GM19193 (cell line): ENCODE measurements around the gene APOBEC3G.

ENCODE experiments used
- POLR2A ChIP-seq: IDR thresholded peaks from 4 replicates; pipeline ENCODE4 v1.6.1; 2011; ENCODE audit not compliant: insufficient read depth, insufficient read length; ENCODE audit errors: extremely low read depth

The APOBEC3G gene

DNA sequence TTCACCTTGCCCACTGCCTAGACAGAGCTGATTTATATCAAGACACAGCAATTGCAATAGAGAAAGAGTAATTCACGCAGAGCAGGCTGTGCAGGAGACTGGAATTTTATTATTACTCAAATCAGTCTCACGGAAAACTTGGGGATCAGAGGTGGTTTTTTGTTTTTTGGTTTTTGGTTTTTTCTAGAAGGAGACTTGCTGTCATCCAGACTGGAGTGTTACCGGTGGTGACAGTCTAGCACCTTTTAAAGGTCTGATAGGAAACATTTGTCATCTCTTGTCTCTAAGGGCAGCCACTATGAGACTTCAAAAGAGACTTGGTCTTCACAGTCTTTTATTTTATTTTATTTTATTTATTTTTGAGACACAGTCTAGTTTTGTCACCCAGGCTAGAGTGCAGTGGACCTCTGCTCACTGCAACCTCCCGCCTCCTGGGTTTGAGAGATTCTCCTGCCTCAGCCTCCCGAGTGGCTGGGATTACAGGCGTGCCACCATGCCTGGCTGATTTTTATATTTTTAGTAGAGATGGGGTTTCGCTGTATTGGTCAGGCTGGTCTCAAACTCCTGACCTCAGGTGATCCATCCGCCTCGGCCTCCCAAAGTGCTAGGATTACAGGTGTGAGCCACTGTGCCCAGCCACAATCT, 39.0 kb downstream of the APOBEC3G start:
- TF ChIP-seq POLR2A, result no peak

DNA sequence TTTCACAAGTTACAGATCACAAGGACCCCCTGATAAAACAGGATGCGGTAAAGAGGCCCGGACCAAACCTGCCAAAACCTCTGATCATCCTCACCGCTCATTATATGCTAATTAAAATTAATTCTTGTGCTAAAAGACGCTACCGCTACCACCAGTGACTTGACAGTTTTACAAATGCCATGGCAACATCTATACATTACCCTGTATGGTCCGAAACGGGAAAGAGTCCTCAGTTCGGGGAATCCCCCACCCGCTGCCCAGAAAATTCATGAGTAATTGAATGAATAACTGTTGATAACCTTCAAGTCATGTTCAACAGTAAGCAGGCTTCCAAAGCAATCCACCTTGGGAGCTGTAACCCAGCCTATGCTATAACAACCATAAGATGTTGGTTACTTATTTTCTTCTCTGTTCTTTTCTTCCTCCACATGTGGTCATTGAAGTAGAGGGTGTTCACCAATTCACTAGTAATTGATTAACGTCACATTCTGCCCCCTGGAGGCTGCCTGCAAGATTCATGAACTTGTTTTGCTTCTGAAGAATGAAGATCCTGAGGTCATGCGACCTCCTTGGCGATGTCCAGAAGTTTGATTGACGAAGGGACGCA, 40.6 kb downstream of the APOBEC3G start:
- TF ChIP-seq POLR2A, result no peak

DNA sequence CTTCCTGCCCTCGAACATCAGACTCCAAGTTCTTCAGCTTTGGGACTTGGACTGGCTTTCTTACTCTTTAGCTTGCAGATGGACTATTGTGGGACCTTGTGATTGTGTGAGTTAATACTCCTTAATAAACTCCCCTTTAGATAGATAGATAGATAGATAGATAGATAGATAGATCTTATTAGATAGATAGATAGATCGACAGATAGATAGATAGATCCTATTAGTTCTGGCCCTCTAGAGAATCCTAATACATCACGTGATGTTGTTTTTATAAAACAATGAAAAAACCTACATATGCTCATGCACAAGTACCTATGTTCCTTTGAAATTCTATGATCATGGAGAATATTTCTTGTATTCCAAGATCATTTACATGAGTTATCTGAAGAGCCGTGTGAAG, 43.9 kb downstream of the APOBEC3G start:
- TF ChIP-seq POLR2A, result no peak

DNA sequence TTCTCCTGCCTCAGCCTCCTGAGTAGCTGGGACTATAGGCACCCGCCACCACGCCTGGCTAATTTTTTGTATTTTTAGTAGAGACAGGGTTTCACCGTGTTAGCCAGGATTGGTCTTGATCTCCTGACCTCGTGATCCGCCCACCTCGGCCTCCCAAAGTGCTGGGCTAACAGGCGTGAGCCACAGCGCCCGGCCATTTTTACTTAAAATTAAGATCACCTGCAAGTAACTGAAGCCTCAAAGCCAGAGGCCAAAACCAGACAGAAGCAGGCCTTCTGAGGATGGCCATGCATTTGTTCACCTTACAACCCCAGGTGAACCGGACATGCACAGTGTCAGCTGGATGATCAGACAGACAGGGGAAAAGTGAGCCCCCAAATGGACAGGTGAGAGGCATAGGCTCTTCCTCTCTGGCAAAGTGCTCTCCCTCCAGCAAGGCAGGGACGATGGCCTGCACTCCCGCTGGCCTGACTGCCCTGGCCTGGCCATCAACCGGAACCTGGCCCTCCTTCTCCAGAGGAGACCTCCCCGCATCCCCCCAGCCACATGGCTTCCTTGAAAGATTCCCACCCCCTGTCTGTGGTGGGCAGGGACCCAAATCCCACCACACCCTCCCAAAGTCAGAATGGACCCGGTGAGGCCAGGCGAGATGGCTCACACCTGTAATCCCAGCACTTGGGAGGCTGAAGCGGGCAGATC, 45.8 kb downstream of the APOBEC3G start:
- no peak for TF ChIP-seq POLR2A

DNA sequence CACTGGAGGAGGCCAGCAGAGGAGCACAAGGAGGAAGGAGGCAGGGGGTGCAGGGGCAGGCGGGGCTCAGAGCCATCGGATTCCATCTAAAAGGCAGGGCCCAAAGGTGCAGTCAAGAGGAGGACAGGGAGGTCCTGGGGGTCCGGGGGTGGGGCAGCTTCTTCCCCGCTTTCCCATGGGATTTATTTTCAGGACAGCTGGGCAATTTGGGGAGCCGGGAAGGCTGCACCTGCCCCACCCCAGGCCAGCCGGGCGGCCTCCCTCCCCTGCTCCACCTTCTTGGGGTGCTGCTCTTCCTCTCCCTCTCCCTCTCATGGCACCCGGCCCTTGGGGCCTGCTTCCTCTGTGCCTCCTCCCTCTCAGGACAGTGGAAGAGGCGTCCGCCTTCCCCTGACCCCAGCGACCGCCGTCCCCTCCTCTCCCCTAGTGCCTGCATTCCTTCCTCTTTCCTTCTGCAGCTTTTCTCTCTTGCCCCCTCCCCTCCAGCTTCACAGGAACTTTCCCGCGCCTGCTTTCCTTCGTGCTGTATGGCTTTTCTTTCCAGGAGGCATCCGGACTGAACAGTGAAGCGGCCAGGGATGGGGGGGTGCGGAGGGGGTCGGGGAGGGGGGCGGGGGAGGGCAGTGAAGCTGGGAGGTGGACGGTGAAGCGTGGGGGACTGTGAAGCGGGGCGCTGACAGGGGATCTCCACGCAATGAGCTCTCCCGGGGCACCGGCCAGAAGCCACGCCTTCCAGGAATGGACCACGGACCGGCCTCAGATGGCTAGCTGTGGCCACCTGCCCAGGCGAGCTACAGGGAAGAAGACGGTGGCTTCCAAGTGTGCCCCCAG, 46.9 kb downstream of the APOBEC3G start:
- TF ChIP-seq POLR2A, result no peak

DNA sequence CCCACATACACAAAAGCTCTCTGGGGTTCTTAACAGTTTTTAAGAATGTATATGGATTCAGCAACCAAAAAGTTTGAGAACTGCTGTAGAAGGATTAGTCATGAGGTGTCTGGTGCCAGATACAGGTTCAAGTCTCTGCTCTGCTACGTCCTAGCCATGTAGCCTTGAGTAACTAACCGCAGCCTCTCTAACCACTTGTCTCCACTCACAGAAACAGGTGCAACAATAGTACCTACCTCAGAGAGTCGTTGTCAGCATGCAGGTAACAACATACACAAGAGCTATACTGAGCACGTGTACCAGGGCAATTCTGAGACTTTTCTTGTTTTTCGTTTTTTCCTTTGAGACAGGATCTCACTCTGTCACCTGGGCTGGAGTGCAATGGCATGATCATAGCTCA, 48.5 kb downstream of the APOBEC3G start:
- TF ChIP-seq POLR2A, result no peak

DNA sequence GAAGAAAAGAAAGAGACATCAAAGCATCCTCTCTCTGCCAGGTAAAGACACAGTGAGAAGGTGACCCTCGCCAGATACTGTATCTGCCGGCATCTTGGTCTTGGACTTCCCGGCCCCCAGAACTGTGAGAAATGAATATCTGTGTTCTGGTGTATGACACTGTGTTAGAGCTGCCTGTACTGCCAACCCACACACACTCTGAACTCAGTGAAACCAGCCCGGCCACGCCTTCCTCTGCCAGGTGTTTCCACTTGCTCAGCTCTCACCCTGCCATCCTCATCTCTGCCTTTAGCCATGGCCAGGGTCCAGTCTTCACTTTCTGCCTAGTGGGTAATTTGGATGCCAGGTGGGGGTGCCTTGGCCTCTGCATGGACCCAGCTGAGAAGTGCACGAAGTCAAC, 51.4 kb downstream of the APOBEC3G start:
- TF ChIP-seq POLR2A, result no peak

DNA sequence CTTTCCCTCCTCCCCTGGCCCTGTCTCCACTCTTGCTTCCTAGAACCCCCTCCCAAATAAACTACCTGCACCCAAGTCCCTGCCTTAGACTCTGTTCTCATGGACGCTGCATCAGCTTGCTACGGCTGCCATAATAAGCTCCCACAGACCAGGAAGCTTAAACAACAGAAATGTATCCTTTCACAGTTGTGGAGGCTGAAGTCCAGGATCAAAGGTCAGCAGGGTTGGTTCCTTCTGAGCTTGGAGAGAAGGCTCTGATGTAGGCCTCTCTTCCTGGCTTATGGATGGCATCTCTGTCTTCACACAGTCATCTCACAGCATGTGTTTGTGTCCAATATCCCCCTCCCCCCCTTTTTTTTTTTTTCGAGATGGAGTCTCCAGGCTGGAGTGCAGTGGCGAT, 52.0 kb downstream of the APOBEC3G start:
- no peak for TF ChIP-seq POLR2A

DNA sequence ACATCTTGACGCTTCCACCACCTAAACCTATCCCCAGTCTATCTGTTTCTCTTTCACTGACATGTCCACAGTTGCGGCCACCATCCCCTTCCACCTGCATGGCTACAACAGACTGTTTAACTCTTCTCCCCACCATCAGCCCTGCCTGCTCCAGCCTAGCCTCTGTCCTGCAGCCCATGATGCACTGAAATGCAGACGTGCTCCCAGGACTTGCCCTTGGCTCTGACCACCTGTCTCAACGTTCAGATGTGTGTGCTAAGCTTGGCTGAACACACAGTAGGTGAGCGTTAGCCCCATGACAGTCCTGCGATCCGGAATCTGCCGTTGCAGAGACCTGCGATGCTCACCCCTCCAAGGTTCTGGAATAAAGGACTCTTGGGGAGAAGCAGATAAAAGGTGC, 52.7 kb downstream of the APOBEC3G start:
- TF ChIP-seq POLR2A, result no peak

DNA sequence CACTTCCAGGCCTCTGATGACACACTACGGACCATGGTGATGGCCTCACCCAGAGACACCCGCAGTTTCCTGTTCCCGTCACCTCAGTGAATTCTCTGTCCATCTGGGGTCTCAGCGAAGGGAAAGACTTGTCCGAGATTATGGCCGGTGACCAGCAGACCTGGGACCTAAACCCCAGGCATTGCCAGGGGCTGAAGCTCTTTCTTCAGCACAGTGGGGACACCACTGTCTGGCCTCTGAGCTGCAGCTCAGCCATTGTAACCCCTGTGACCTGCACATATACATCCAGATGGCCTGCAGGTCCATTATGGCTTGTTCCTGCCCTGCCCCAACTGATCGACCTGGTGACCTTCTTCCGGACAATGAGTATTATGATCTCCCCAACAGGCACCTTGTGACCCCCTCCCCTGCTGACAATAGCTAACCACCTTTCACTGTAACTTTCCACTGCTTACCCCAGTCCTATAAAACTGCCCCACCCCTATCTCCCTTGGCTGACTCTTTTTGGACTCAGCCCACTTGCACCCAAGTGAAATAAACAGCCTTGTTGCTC, 53.2 kb downstream of the APOBEC3G start:
- no peak for TF ChIP-seq POLR2A

DNA sequence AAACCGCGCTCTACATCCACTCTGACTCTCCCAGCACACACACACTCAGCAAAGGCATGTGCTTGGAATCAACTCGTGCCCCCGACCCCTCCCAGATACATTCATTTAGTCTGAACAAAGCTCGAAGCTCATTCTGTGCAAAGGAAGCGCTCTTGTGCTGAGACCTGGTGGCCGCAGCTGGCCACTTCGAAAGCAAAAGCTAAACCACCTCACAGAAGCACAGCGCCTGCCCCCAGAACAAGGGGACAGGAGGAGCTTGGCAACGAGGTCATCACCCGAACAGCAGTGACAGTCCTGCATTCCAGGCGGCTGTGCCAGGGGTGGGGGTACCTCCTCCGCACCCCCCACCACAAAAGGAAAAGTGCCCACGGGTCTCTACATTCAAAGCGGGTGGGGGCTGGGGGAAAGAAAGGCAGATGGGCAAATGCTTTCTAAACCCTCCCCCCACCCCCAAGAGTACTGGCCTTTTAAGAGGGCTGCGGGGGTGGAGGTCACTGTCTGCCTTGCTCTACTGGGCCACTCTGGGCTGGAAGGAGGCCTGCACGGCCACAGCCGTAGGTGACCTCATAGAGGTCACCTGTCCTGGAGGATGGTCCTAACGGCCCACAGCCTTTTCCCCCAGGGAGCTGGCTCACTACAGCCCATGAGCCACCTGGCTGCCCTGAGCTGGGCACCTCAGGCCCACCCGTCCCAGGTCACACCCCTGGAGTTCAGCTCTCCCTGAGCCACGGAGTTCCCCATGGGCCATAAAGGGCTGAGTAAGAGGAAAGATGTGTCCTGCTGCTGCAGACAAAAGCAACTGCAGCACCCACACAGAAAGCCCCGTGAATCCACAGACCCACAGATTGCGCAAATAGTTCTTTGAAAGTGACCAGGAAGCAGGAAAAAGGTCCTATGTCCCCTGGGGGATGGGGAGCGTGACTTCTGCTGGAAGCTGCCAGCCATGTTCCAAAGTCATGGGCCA, 54.1 kb downstream of the APOBEC3G start:
- TF ChIP-seq POLR2A, result no peak

DNA sequence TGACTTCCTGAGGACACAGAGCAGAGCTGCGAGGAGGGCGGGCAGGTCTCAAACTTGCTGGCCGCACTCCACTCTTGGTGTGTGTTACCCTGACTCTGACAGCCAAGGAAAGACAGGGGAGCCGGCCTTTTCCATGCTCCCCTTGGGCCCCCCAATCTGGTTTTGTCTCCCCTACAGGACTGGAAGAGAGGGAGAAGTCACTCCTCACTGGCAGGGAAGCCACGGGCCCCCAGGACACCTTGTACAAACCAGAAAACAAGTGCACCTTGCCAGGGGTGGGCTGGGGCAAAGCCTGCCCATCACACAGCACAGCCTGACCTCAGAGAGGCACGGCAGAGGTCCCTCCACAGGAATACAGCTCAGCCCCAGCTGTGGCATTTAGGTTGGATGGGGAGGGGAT, 55.2 kb downstream of the APOBEC3G start:
- no peak for TF ChIP-seq POLR2A

DNA sequence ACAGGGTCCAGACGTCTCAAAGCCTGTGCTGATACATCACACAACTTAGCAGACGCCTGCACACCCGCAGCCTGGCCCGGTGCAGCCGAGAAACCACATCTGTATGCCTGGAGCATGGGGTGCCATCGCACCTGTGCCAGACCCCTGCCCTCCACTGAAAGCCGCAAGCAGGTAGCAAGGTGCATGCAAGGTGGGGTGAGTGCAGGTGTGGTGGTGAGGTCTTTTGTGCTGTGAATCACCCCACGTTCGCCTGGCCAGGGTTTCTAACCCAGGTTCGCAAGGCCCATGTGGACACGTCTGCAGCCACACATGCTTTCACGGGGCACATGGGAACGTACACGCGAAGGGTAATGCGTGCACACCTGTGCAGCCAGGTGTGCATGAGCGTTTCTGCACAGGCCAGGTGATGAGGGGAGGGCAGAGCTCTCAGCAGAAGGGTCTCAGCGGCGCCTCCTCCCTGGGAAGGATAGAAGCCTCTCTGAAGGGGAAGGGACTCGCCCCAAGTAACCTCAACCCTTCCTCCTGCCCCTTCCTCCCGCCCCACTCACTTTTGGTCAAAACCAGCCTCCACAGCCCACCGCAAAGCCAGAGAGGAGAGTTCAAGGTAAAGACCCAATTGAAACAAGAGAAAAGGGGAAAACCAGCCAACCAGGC, 55.9 kb downstream of the APOBEC3G start:
- no peak for TF ChIP-seq POLR2A

DNA sequence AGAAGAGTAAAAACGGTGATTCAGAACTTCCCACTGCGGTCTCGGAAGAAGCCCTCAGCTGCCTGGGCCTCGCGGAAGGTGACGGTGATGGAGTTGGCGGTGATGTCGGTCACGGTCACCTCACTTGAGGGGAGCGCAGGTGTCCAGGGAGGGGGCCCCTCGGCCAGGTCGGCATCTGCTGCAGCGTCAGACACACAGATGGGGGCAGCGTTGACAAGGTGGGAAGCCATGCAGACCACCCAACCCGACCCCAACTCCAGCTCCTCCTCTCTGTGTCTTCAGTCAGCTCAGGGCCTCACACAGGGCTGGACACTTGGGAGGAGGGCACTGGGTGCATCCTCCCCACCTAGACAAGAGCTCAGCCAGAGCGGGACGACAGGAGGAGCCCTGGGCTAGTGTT, 56.8 kb downstream of the APOBEC3G start:
- no peak for TF ChIP-seq POLR2A

DNA sequence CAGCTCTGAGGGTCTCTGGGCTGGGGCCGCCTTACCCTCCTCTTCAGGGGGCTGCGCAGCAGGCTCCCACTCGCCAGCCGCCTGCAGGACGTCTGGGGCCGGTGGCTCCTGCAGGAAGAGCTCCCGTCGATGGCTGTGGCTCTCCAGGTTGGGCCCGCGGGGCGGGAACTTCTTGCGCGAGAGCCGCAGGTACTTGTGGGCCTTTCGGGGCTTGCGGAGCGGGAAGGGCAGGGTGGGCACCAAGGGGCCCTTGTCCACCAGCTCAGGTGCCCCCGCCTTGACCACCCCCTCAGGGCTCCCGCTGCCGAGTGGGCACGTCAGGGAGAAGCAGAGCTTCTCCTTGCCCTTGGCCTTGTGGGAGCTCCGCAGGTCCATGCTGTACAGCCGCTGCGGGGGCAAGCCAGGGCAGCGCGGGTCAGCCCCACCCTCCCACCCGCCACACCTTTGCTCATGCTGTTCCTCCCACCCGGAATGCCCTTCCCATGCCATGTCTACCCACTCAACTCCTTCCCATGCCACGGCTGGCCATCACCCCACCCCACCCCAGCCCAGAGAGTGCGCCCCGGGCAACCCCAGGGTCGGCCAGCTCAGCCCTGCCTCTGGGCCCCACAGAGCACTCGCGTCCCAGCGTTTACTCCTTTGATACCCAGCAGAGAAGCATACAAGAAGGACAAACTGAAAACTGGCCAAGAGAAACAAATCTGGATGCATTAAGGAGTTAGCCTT, 57.5 kb downstream of the APOBEC3G start:
- no peak for TF ChIP-seq POLR2A
